ENCODE data around the gene ZNF267. TPM values are rescaled to one million over a fixed set of nuclear protein-coding genes. Genes with fewer than 3 reads are reported as not detected.

Gene ZNF267
- total RNA-seq, 1 experiment from 2014 or later, result 15.9 TPM

DNA sequence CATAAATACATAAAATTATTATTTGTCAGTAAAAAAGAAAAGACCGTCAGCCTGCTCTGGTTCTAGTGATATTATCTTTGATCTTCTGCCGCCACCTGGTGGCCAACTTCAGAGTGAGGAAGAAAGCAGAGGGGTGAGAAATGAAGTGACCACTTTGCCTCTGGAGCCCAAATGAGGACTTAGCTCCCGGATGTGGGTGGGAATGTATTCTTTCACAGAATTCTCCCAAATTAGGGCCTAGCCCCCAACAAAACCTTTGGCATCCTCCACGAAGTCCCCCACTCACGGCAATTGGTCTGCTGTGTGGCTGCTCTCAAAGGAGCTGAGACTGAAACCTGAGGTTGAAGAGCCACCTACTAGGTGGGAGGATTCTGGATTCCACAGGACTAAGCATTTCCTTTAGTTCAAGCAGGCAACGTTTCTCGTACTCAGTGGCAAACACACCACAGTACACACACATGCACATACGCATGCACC is 4.9 kb upstream of the ZNF267 start (continued):
- TF ChIP-seq, protein P1, sequence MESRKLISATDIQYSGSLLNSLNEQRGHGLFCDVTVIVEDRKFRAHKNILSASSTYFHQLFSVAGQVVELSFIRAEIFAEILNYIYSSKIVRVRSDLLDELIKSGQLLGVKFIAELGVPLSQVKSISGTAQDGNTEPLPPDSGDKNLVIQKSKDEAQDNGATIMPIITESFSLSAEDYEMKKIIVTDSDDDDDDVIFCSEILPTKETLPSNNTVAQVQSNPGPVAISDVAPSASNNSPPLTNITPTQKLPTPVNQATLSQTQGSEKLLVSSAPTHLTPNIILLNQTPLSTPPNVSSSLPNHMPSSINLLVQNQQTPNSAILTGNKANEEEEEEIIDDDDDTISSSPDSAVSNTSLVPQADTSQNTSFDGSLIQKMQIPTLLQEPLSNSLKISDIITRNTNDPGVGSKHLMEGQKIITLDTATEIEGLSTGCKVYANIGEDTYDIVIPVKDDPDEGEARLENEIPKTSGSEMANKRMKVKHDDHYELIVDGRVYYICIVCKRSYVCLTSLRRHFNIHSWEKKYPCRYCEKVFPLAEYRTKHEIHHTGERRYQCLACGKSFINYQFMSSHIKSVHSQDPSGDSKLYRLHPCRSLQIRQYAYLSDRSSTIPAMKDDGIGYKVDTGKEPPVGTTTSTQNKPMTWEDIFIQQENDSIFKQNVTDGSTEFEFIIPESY (IDR thresholded peaks at IDR 0.05; ENCODE audit: extremely low read depth, insufficient replicate concordance, low read length), result no peak
- TF ChIP-seq ZNF274 (IDR thresholded peaks at IDR 0.05; ENCODE audit: low read depth, low read length), result no peak

DNA sequence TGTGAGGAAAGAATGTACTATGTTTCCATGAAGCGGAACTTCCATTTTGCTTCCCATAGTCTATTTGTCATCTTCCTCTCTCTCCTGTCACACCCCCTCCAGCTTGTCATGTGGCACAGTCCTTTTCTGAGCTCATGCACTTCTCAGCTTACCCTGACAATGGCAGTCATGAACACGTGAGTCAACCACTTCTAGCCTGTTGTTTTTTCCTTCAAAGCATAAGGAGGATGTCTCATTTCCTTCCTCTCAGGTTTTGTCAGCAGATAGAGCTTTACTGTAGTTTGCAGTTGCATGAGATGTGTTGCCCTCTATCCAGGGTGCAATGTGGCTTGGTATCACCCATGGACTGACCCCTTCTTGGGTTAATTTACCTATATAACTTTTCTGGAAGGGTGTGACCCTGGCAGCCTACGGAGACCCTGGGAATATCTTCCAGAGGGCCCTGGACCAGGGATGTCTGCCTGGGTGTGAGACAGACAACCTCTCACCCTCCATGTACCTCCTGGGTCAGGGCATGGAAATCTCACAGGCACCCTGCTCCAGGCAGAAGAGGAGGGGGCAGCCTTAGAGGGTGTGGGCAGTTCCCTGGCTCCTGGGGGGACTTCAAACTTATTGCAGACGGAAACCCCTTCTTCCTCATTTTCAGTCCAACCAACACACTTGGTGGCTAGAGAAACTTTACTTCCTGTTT is 4.0 kb upstream of the ZNF267 start:
- no TSS peak for BruUV-seq (replicated peaks)
- H3K9me2 ChIP-seq (ENCODE audit: insufficient read depth), result no peaks in the 10 kb centered on the region
- H3K36me3 ChIP-seq (ENCODE audit: control insufficient read depth in 1 of 2, insufficient read depth in 2 of 2, low read length in 2 of 2), result no peaks in the 10 kb centered on the region
- H3K4me3 ChIP-seq (replicated peaks in 1 of 2; ENCODE audit: low read depth in 1 of 2, low read length in 2 of 2), result no peak overlapping the region
- H4K20me1 ChIP-seq (ENCODE audit: insufficient read depth), result no peaks in the 10 kb centered on the region
- RAD21 ChIA-PET (ENCODE audit: low non-redundant PET in 1 of 2, low total read pairs in 2 of 2, uncharacterized antibody in 2 of 2, unreplicated experiment in 2 of 2), result no interaction called here
- H3K9ac ChIP-seq (ENCODE audit: low read length), result no peak overlapping the region
- no peak overlapping the region for H2AFZ ChIP-seq (ENCODE audit: low read depth, low read length, poor library complexity, severe bottlenecking)
- intact Hi-C loops (cut with micrococcal nuclease), result loop anchor here (2.0 to 10.0 kb wide), 3 partner anchors 157 to 411 kb away; partner anchors contain the start of genes ARMC5 and RUSF1
- CTCF ChIA-PET, result interaction anchor here (1.4 to 2.3 kb wide), 4 partner anchors 409 to 916 kb away, joined by 4 to 17 read pairs (median 10); partner anchors contain the start of genes HSD3B7, ZNF646 and ZNF668
- peaks cover 11% of the 10 kb centered on the region for H3K79me2 ChIP-seq (ENCODE audit: insufficient read depth, low read length)
- peaks cover 3 to 16% of the 10 kb centered on the region in 2 experiments; a peak in 2 of 4 replicates for H3K4me1 ChIP-seq (ENCODE audit: control insufficient read depth in 1 of 2, insufficient read depth in 2 of 2, low read length in 2 of 2)
- no peak for TF ChIP-seq CBX3 (IDR thresholded peaks at IDR 0.05; ENCODE audit: low read depth)
- no peak for TF ChIP-seq CTCF (IDR thresholded peaks at IDR 0.05 in 2 of 3, conservative IDR thresholded peaks at IDR 0.05 in 1 of 3; ENCODE audit: borderline replicate concordance in 1 of 3, insufficient read depth in 1 of 3, low read depth in 2 of 3, low read length in 2 of 3)
- no peak for TF ChIP-seq JUND (IDR thresholded peaks at IDR 0.05)
- no peak for TF ChIP-seq MAX (IDR thresholded peaks at IDR 0.05)
- no peak for TF ChIP-seq YY1 (IDR thresholded peaks at IDR 0.05; ENCODE audit: extremely low read depth, insufficient replicate concordance, low read depth, low read length)
- TF ChIP-seq SP1 (IDR thresholded peaks at IDR 0.05; ENCODE audit: low read depth), result no peak
- TF ChIP-seq FOSL1 (IDR thresholded peaks at IDR 0.05; ENCODE audit: low read depth), result no peak
- TF ChIP-seq EZH2 (IDR thresholded peaks at IDR 0.05), result no peak
- TF ChIP-seq ATF3 (IDR thresholded peaks at IDR 0.05), result no peak
- no peaks in the 10 kb centered on the region for H3K9me3 ChIP-seq (ENCODE audit: control insufficient read depth in 1 of 2, insufficient read depth in 1 of 2, low read depth in 1 of 2, low read length in 2 of 2)
- H3K4me2 ChIP-seq (ENCODE audit: low read length), result no peak overlapping the region
- ATAC-seq (no peak), DNase-seq (ENCODE audit: low read depth, low spot score) (no peak)
- POLR2A ChIA-PET, result interaction anchor here (1.8 kb wide), 1 partner anchor 157 kb away, joined by 9 read pairs; a partner anchor contains a TSS
- no peak overlapping the region for H3K27ac ChIP-seq (ENCODE audit: low read depth, low read length)
- no peaks in the 10 kb centered on the region for H3K27me3 ChIP-seq (ENCODE audit: insufficient read depth, low read length)

Measured in HCT116 (cell line).